IMR-90 (cell line): ENCODE results near the gene FAM174C. TPM values are rescaled to one million over a fixed set of nuclear protein-coding genes. Genes with fewer than 3 reads are reported as not detected.

Experiments used
- ATAC-seq: fragments of 200-7000 bp; cut with Tn5 transposase; 2 replicates; pipeline ENCODE4 v1.9.1; 2020; ENCODE audit warnings: low read depth, mild to moderate bottlenecking, moderate library complexity
- BruUV-seq: library from RNA; stranded (reverse); fragments of 400-500 nt; replicated peaks from 2 replicates; lab custom pipeline; 2021; lab: Mats Ljungman, UMichigan
- CTCF ChIA-PET: fragments of 300-600 bp; formaldehyde crosslinking; extraction: SDS; loops from one replicate; lab custom pipeline; 2021; ENCODE audit warnings: antibody characterized with exemption; lab: Yijun Ruan, JAX
- POLR2A ChIA-PET: fragments of 300-600 bp; sonication (Branson Sonifier 250); formaldehyde crosslinking; loops from one replicate; lab custom pipeline; 2022; ENCODE audit warnings: antibody characterized with exemption; ENCODE audit not compliant: unreplicated experiment; lab: Charles Lee
- DNase-seq: peaks from one replicate; pipeline ENCODE4 v3.0.0; 2013
- H2AFZ ChIP-seq: replicated peaks from 2 replicates; pipeline ENCODE3; 2013; ENCODE audit warnings: low read length, mild to moderate bottlenecking; ENCODE audit not compliant: poor library complexity
- H2AK5ac ChIP-seq: 2 replicates; pipeline ENCODE4 v1.6.1; 2013; ENCODE audit warnings: low read depth, low read length, inconsistent platforms
- H2AK9ac ChIP-seq: replicated peaks from 2 replicates; pipeline ENCODE3; 2013; ENCODE audit warnings: mild to moderate bottlenecking, low read depth, low read length, moderate library complexity; ENCODE audit not compliant: poor library complexity
- H2BK120ac ChIP-seq: 2 replicates; pipeline ENCODE4 v1.6.1; 2013; ENCODE audit warnings: low read depth, low read length, inconsistent platforms
- H2BK15ac ChIP-seq: 3 replicates; pipeline ENCODE4 v1.6.1; 2013; ENCODE audit warnings: low read depth, low read length, inconsistent platforms
- H2BK20ac ChIP-seq: 2 replicates; pipeline ENCODE4 v1.6.1; 2013; ENCODE audit warnings: low read depth, mild to moderate bottlenecking, inconsistent platforms, low read length, moderate library complexity
- H2BK5ac ChIP-seq: 2 replicates; pipeline ENCODE4 v1.6.1; 2013; ENCODE audit warnings: mild to moderate bottlenecking, low read depth, low read length, inconsistent platforms; ENCODE audit not compliant: poor library complexity, severe bottlenecking
- H3K14ac ChIP-seq: replicated peaks from 2 replicates; pipeline ENCODE4 v1.6.1; 2013; ENCODE audit warnings: low read depth, low read length, inconsistent platforms
- H3K18ac ChIP-seq: 2 replicates; pipeline ENCODE4 v1.6.1; 2013; ENCODE audit warnings: low read depth, low read length, control low read depth
- H3K23ac ChIP-seq: 2 replicates; pipeline ENCODE4 v1.6.1; 2013; ENCODE audit warnings: low read depth, low read length, inconsistent platforms
- H3K27ac ChIP-seq: 2 replicates; pipeline ENCODE4 v1.5.1; 2013; ENCODE audit warnings: mild to moderate bottlenecking, control low read depth, low read length; ENCODE audit not compliant: insufficient read depth
- H3K27me3 ChIP-seq: 2 replicates; pipeline ENCODE4 v1.6.1; 2013; ENCODE audit warnings: low read length; ENCODE audit not compliant: control insufficient read depth, insufficient read depth
- H3K36me3 ChIP-seq: 2 replicates; pipeline ENCODE4 v1.6.1; 2013; ENCODE audit warnings: low read length, mixed read lengths; ENCODE audit not compliant: control insufficient read depth, insufficient read depth
- H3K4ac ChIP-seq: 2 replicates; pipeline ENCODE4 v1.6.1; 2013; ENCODE audit warnings: low read depth, low read length, inconsistent platforms
- H3K4me1 ChIP-seq: 2 replicates; pipeline ENCODE4 v1.6.1; 2013; ENCODE audit warnings: low read length, mixed read lengths; ENCODE audit not compliant: control insufficient read depth, insufficient read depth
- H3K4me2 ChIP-seq: 2 replicates; pipeline ENCODE4 v1.6.1; 2013; ENCODE audit warnings: low read depth, mild to moderate bottlenecking, control low read depth, low read length, moderate library complexity
- H3K4me3 ChIP-seq: 2 replicates; pipeline ENCODE4 v1.5.1; 2013; ENCODE audit warnings: low read depth, mild to moderate bottlenecking, control low read depth, low read length, moderate library complexity; ENCODE audit not compliant: insufficient read depth
- H3K56ac ChIP-seq: 2 replicates; pipeline ENCODE4 v1.6.1; 2013; ENCODE audit warnings: low read length, inconsistent platforms; ENCODE audit not compliant: insufficient read depth; ENCODE audit errors: extremely low read depth
- H3K79me1 ChIP-seq, 2 experiments: 2 replicates each; pipeline ENCODE4 v1.6.1; 2013; ENCODE audit warnings: low read length in 2 of 2, inconsistent platforms in 1 of 2, low read depth in 1 of 2
- H3K9ac ChIP-seq: 2 replicates; pipeline ENCODE4 v1.6.1; 2013; ENCODE audit warnings: low read depth, low read length, control low read depth
- H3K9me1 ChIP-seq: 2 replicates; pipeline ENCODE4 v1.6.1; 2013; ENCODE audit warnings: low read length, inconsistent platforms; ENCODE audit not compliant: insufficient read depth
- H3K9me3 ChIP-seq: 2 replicates; pipeline ENCODE4 v1.6.1; 2013; ENCODE audit warnings: low read length; ENCODE audit not compliant: control insufficient read depth, insufficient read depth
- H4K20me1 ChIP-seq: 2 replicates; pipeline ENCODE4 v1.6.1; 2013; ENCODE audit warnings: low read length, inconsistent platforms; ENCODE audit not compliant: insufficient read depth
- H4K5ac ChIP-seq: 2 replicates; pipeline ENCODE4 v1.6.1; 2013; ENCODE audit warnings: mild to moderate bottlenecking, low read depth, low read length, control low read depth
- H4K8ac ChIP-seq, 2 experiments: 2 replicates each; pipeline ENCODE4 v1.6.1; 2013; ENCODE audit warnings: low read depth in 2 of 2, low read length in 2 of 2, control low read depth in 1 of 2, inconsistent platforms in 1 of 2
- H4K91ac ChIP-seq: 2 replicates; pipeline ENCODE4 v1.6.1; 2013; ENCODE audit warnings: low read depth, low read length, inconsistent platforms; ENCODE audit not compliant: insufficient read depth
- CEBPB ChIP-seq: IDR thresholded peaks from 2 replicates; pipeline ENCODE4 v1.6.1; 2012; ENCODE audit warnings: low read depth, low read length, improper control_type of control experiment
- CHD1 ChIP-seq: IDR thresholded peaks from 2 replicates; pipeline ENCODE4 v1.6.1; 2012; ENCODE audit warnings: low read depth, low read length, improper control_type of control experiment
- CTCF ChIP-seq: conservative IDR thresholded peaks from 2 replicates; pipeline ENCODE4 v1.5.1; 2012; ENCODE audit warnings: mild to moderate bottlenecking, low read depth, low read length, improper control_type of control experiment
- ELK1 ChIP-seq: fragments of 150-350 bp; IDR thresholded peaks from 2 replicates; pipeline ENCODE4 v1.6.1; 2016; ENCODE audit warnings: low read depth, mild to moderate bottlenecking, low read length, moderate library complexity, borderline replicate concordance
- MAFK ChIP-seq: IDR thresholded peaks from 2 replicates; pipeline ENCODE4 v1.6.1; 2012; ENCODE audit warnings: low read depth, low read length, improper control_type of control experiment
- MAZ ChIP-seq: IDR thresholded peaks from 2 replicates; pipeline ENCODE4 v1.6.1; 2012; ENCODE audit warnings: low read depth, mild to moderate bottlenecking, low read length, improper control_type of control experiment, moderate library complexity, borderline replicate concordance
- MXI1 ChIP-seq: IDR thresholded peaks from 2 replicates; pipeline ENCODE4 v1.6.1; 2012; ENCODE audit warnings: low read depth, mild to moderate bottlenecking, low read length, moderate library complexity, borderline replicate concordance
- NFE2L2 ChIP-seq: fragments of 150-350 bp; IDR thresholded peaks from 2 replicates; pipeline ENCODE4 v1.6.1; 2016; ENCODE audit warnings: low read depth, mild to moderate bottlenecking, low read length
- POLR2A ChIP-seq: IDR thresholded peaks from 2 replicates; pipeline ENCODE4 v1.6.1; 2012; ENCODE audit warnings: mild to moderate bottlenecking, low read depth, low read length
- RAD21 ChIP-seq: IDR thresholded peaks from 2 replicates; pipeline ENCODE4 v1.6.1; 2012; ENCODE audit warnings: low read length, improper control_type of control experiment
- RCOR1 ChIP-seq: IDR thresholded peaks from 2 replicates; pipeline ENCODE4 v1.6.1; 2012; ENCODE audit warnings: mild to moderate bottlenecking, low read length, improper control_type of control experiment; ENCODE audit not compliant: insufficient replicate concordance
- SMC3 ChIP-seq: fragments of 150-350 bp; IDR thresholded peaks from 2 replicates; pipeline ENCODE4 v1.6.1; 2016; ENCODE audit warnings: low read depth, mild to moderate bottlenecking, antibody characterized with exemption, low read length, moderate library complexity
- USF2 ChIP-seq: fragments of 150-350 bp; IDR thresholded peaks from 2 replicates; pipeline ENCODE4 v1.6.1; 2017; ENCODE audit warnings: mild to moderate bottlenecking, antibody characterized with exemption, low read length, low read depth
- WGBS, 2 experiments: methylation state at CpG; one replicate each; pipeline versions ENCODE4 v1.1.5 to v1.1.7; 2013; ENCODE audit warnings: missing lambda C conversion rate in 2 of 2; ENCODE audit not compliant: insufficient read length in 1 of 2; ENCODE audit errors: extremely low coverage in 2 of 2; 5-methylcytosine and 5-hydroxymethylcytosine counted together
- dilution Hi-C: fragments of 300-500 bp; cut with HindIII; formaldehyde crosslinking; loops from one replicate; pipeline ENCODE4 v1.14.3; 2018; ENCODE audit warnings: low sequenced_read_pairs; ENCODE audit not compliant: unreplicated experiment
- in situ Hi-C: fragments of 300-500 bp; cut with MboI; formaldehyde crosslinking; loops from 3 replicates; pipeline ENCODE4 v1.14.3; 2019; ENCODE audit warnings: low sequenced_read_pairs, inconsistent platforms, mixed read lengths
- intact Hi-C: fragments of 100-400 bp; cut with micrococcal nuclease; formaldehyde crosslinking; loops from 2 replicates; pipeline ENCODE4 v1.10.0; 2022
- polyA plus RNA-seq, 3 experiments: library from polyadenylated mRNA; depleted of rRNA; stranded (reverse); fragments of >200 nt; gene quantifications; 2 replicates each; pipeline ENCODE4 v1.2.3, GENCODE V29; 2012; ENCODE audit warnings: low replicate concordance in 1 of 3
- total RNA-seq: library from RNA; depleted of rRNA; stranded (reverse); fragments of >200 nt; gene quantifications from 2 replicates; pipeline ENCODE4 v1.2.3, GENCODE V29; 2012

FAM174C gene
- total and polyA plus RNA-seq, 2 of the 4 experiments (the other 2 are of a cell fraction) = 7.5 to 61.8 TPM

DNA sequence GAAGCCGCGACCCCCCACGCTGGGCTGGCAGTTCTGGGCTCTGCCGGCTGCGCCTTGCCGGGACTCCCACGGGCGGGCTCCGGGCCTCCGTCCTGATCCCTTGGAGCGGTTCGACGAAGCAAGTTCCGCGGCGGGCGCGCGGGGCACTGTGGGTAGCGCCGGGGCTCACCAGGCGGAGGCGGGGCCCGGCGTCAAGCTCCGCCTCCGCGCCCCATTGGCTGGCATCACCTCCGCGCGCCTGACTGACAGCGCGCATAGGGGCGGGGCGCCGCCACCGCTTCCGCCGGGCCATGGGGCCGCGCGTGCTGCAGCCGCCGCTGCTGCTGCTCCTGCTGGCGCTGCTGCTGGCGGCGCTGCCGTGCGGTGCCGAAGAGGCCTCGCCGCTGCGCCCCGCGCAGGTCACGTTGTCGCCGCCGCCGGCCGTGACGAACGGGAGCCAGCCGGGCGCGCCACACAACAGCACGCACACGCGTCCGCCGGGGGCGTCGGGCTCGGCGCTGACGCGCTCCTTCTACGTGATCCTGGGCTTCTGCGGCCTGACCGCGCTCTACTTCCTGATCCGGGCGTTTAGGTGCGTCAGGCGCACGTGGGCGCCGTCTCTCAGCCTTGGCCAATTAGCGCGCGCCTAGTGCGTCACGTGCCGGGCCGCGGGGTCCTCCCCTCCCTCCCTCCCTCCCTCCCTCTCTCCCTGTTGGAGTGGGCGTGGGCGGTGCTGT lies at the start of gene FAM174C (continued):
- TF ChIP-seq RAD21 (no peak), CHD1 (peak; percentile 81; the same call in 1 of the 2 replicates), CEBPB (no peak), RCOR1 (no peak), MAZ (peak; percentile 91)

DNA sequence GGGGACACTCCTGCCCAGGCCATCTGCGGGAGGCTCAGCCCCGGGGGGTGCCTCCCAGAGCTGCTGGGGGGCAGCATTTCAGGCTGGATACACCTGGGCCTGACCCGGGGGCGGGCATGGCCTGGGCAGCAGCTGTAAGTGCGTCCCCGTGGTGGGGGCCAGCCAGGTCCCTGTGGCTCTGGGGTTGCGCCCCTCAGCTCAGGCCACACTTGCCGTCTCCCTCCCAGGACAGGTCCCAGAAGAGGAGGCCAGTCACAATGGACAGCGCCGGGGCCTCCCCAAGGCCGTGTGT lies 49.2 kb upstream of the FAM174C start:
- ChIA-PET CTCF (no interaction called here), POLR2A (no interaction called here)
- H3K9me1 ChIP-seq = no peaks in the 10 kb centered on the region
- H2BK20ac ChIP-seq = no peak overlapping the region
- no TSS peak for BruUV-seq
- H3K4me1 ChIP-seq = no peaks in the 10 kb centered on the region
- H3K36me3 ChIP-seq = peaks cover 52% of the 10 kb centered on the region
- no peak overlapping the region for H3K27ac ChIP-seq
- dilution Hi-C loops = no loop called here
- H3K4ac ChIP-seq = no peak overlapping the region
- H3K27me3 ChIP-seq = no peaks in the 10 kb centered on the region
- in situ Hi-C loops = no loop called here
- H2BK15ac ChIP-seq = no peak overlapping the region
- no peak overlapping the region for H3K14ac ChIP-seq
- H3K79me1 ChIP-seq = peaks cover 0 to 19% of the 10 kb centered on the region in 2 experiments; a peak in 1 of 4 replicates
- no peak overlapping the region for H3K4me2 ChIP-seq
- H3K9ac ChIP-seq = no peak overlapping the region
- no peak overlapping the region for H3K4me3 ChIP-seq
- H4K5ac ChIP-seq = no peak overlapping the region
- H3K56ac ChIP-seq = no peak overlapping the region
- no peak overlapping the region for H2AFZ ChIP-seq
- H3K9me3 ChIP-seq = no peaks in the 10 kb centered on the region
- H2AK9ac ChIP-seq = no peak overlapping the region
- ATAC-seq (no peak), DNase-seq (no peak)
- H4K20me1 ChIP-seq = peaks cover 13% of the 10 kb centered on the region
- H2BK5ac ChIP-seq = no peak overlapping the region
- H3K18ac ChIP-seq = no peak overlapping the region
- no peak overlapping the region for H4K91ac ChIP-seq
- intact Hi-C loops = no loop called here
- H3K23ac ChIP-seq = no peak overlapping the region
- 88% methylated on average over 4 of the region's 11 CpGs; no CpG with 5 or more reads in 1 of the 2 experiments for WGBS, 2 experiments
- H2AK5ac ChIP-seq = no peak overlapping the region
- H4K8ac ChIP-seq = no peak overlapping the region
- H2BK120ac ChIP-seq = no peak overlapping the region
- no peak for TF ChIP-seq CHD1
- no peak for TF ChIP-seq MAZ
- TF ChIP-seq RAD21 = no peak
- no peak for TF ChIP-seq CTCF
- TF ChIP-seq SMC3 = no peak
- TF ChIP-seq MXI1 = no peak
- no peak for TF ChIP-seq ELK1
- no peak for TF ChIP-seq CEBPB
- no peak for TF ChIP-seq USF2
- no peak for TF ChIP-seq RCOR1
- TF ChIP-seq MAFK = no peak
- no peak for TF ChIP-seq POLR2A
- no peak for TF ChIP-seq NFE2L2
